Heart right ventricle (tissue), 16 donors: Measurements from ENCODE around the gene ACTRT2. TPM values are rescaled to one million over a fixed set of nuclear protein-coding genes. Genes with fewer than 3 reads are reported as not detected.
A peak's percentile ranks its signal among the peaks of the same experiment; 100 is the strongest.

Experiments
- ATAC-seq, 8 donors: fragments of 200-7000 bp; cut with Tn5 transposase; one replicate each; pipeline ENCODE4 v1.9.1; 2020; ENCODE audit warnings: mild to moderate bottlenecking in 8 of 8, moderate library complexity in 8 of 8, moderate number of reproducible peaks in 1 of 8
- DNase-seq, 2 donors: peaks; one replicate each; pipeline ENCODE4 v3.0.0-alpha.2; 2020
- H3K27ac ChIP-seq, 10 donors: fragments of 200-600 bp; sonication (generic) in 2 of 10; one replicate each; pipeline versions ENCODE4 v1.5.0 to v1.8.0; 2020 to 2022; ENCODE audit warnings: mild to moderate bottlenecking in 3 of 10
- H3K27me3 ChIP-seq, 7 donors: fragments of 200-600 bp; one replicate each; pipeline ENCODE4 v1.8.0; 2021 to 2022; ENCODE audit warnings: mild to moderate bottlenecking in 2 of 7
- H3K36me3 ChIP-seq, 9 donors: fragments of 200-600 bp; sonication (generic) in 1 of 9; one replicate each; pipeline versions ENCODE4 v1.5.0 to v1.8.0; 2020 to 2022; ENCODE audit warnings: mild to moderate bottlenecking in 2 of 9
- H3K4me1 ChIP-seq, 9 donors: fragments of 200-600 bp; sonication (generic) in 1 of 9; one replicate each; pipeline versions ENCODE4 v1.5.0 to v1.8.0; 2020 to 2022; ENCODE audit warnings: mild to moderate bottlenecking in 4 of 9
- H3K4me3 ChIP-seq, 10 donors: fragments of 200-600 bp; sonication (generic) in 2 of 10; one replicate each; pipeline versions ENCODE4 v1.5.0 to v1.8.0; 2020 to 2022; ENCODE audit warnings: mild to moderate bottlenecking in 7 of 10, moderate library complexity in 2 of 10
- H3K9me3 ChIP-seq, 11 donors: fragments of 200-600 bp in 10 of 11; sonication (generic) in 2 of 11; one replicate each; pipeline versions ENCODE4 v1.5.0 to v1.8.0; 2013 to 2022; ENCODE audit warnings: mild to moderate bottlenecking in 2 of 11, control low read depth in 1 of 11, moderate library complexity in 1 of 11
- CTCF ChIP-seq, 9 donors: fragments of 200-600 bp; sonication (generic) in 2 of 9; IDR thresholded peaks; one replicate each; pipeline versions ENCODE4 v1.5.0 to v1.8.0; 2021 to 2022; ENCODE audit warnings: antibody characterized with exemption in 9 of 9, mild to moderate bottlenecking in 5 of 9, moderate library complexity in 1 of 9
- WGBS, 2 donors: extraction: QIAGEN DNeasy Blood & Tissue Kit; methylation state at CpG; one replicate each; pipeline ENCODE4 v1.1.7; 2013; ENCODE audit warnings: inconsistent platforms in 1 of 2; 5-methylcytosine and 5-hydroxymethylcytosine counted together
- intact Hi-C, 10 donors: fragments of 100-400 bp; cut with DNase I; formaldehyde crosslinking; loops; one replicate each; pipeline versions ENCODE4 v1.11.1 to v1.14.2; 2022
- polyA plus RNA-seq, 2 donors: library from polyadenylated mRNA; stranded (reverse); fragments of 200-250 nt; gene quantifications; one replicate each; pipeline ENCODE4 v1.2.3, GENCODE V29; 2013
- total RNA-seq, 10 donors: library from RNA; stranded (reverse); fragmentation: NEBNext Ultra II Directional in 3 of 10; extraction: Animal tissue kit (Norgen Biotek cat#: 25700) in 3 of 10; gene quantifications; one replicate each; pipeline versions ENCODE4 v1.2.1 to v1.2.4, GENCODE V29; 2021 to 2023
- donor health status: Arrhythmogenic right ventricular cardiomyopathy.
- donor health status: ischemic (EF 13 %, LVEDD 7.1; RV severe dilation, severe dysfunction).
- donor health status: healthy with polysubstance abuse.
- donor health status: DM: no; HTN: yes; CAD: no.
- donor health status: DM: no; HTN: no; CAD: no.
- donor health status: ischemic (EF 25% LVEDD 6.9; RV normal size, moderate dysfunction).
- donor health status: ischemic (EF 25% LVEDD 5.7; RV mildly dilated, moderate dysfunction).
- donor health status: healthy.
- donor health status: DM: yes; HTN: yes; CAD: no.
- donor health status: Ischemic cardiomyopathy.
- donor health status: ischemic (EF 35%, LVEDD 5.7; RV mildly dilated, moderate dysfunction).
- donor health status: nonischemic (EF 11% LVEDD 7.7; RV severe dilation, severe dysfunction).
- donor health status: DM: yes; HTN: yes; CAD: no.
- donor health status: PGD.
- donor health status: ischemic (EF 29% LVEDD 5.4; RV normal size, mild dysfunction).
- donor health status: nonischemic (EF 23%, LVEDD 6.1; RV moderate dilation, normal function).

ACTRT2 gene
- total and polyA plus RNA-seq, 12 donors: not detected

GRCh38 chr1:3064901-3065300 lies 43.6 kb downstream of the ACTRT2 start:
- WGBS, 2 donors: 58 to 66% methylated on average over 9 of the region's 9 CpGs
- Histone ChIP-seq H3K36me3 (peaks cover 0 to 9% (median 0%) of the 10 kb centered on the region in 9 donors), H3K4me1 (peaks cover 4 to 68% (median 31%) of the 10 kb centered on the region in 9 donors), H3K27ac (no peak overlapping the region), H3K9me3 (no peaks in the 10 kb centered on the region), H3K27me3 (peaks cover 17 to 90% (median 70%) of the 10 kb centered on the region in 7 donors), H3K4me3 (no peak overlapping the region)
- intact Hi-C loops: loop anchor here in 8 of 10 donors (5.0 to 10.0 kb wide), 9 partner anchors 217 to 357 kb away; no protein-coding TSS in a partner anchor
- TF ChIP-seq CTCF (IDR thresholded peaks at IDR 0.05): no peak
- no peak for ATAC-seq
- no peak for DNase-seq

GRCh38 chr1:3065396-3065795 lies 44.1 kb downstream of the ACTRT2 start:
- DNase-seq (no peak), ATAC-seq (no peak)
- peak overlapping the region in 4 of 10 donors; percentile 2 to 81 (median 64) for H3K4me3 ChIP-seq
- H3K27me3 ChIP-seq: peaks cover 17 to 87% (median 67%) of the 10 kb centered on the region in 7 donors
- intact Hi-C loops: loop anchor here in 8 of 10 donors (5.0 to 10.0 kb wide), 8 partner anchors 217 to 357 kb away; no protein-coding TSS in a partner anchor
- no peak for TF ChIP-seq CTCF (IDR thresholded peaks at IDR 0.05)
- 40 to 41% methylated on average over 8 of the region's 8 CpGs for WGBS, 2 donors
- no peaks in the 10 kb centered on the region for H3K9me3 ChIP-seq
- peaks cover 0 to 6% (median 0%) of the 10 kb centered on the region in 9 donors for H3K36me3 ChIP-seq
- peak overlapping the region in 1 of 10 donors; percentile 84 for H3K27ac ChIP-seq
- peaks cover 4 to 68% (median 31%) of the 10 kb centered on the region in 9 donors for H3K4me1 ChIP-seq

GRCh38 chr1:3065797-3066196 lies 44.5 kb downstream of the ACTRT2 start:
- Histone ChIP-seq H3K36me3 (peaks cover 0 to 6% (median 0%) of the 10 kb centered on the region in 9 donors), H3K27me3 (peaks cover 17 to 91% (median 66%) of the 10 kb centered on the region in 7 donors), H3K27ac (peak overlapping the region in 4 of 10 donors; percentile 84 to 93 (median 90)), H3K4me1 (peaks cover 4 to 71% (median 33%) of the 10 kb centered on the region in 9 donors), H3K4me3 (peak overlapping the region in 7 of 10 donors; percentile 55 to 81 (median 63)), H3K9me3 (no peaks in the 10 kb centered on the region)
- ATAC-seq (no peak), DNase-seq (no peak)
- intact Hi-C loops: loop anchor here (1.0 to 10.0 kb wide), 16 partner anchors 217 to 358 kb away; no protein-coding TSS in a partner anchor
- WGBS, 2 donors: 47 to 52% methylated on average over 7 of the region's 7 CpGs
- no peak for TF ChIP-seq CTCF (IDR thresholded peaks at IDR 0.05)

GRCh38 chr1:3066250-3066711 lies 45.0 kb downstream of the ACTRT2 start:
- H3K4me3 ChIP-seq: peak overlapping the region in 9 of 10 donors; percentile 50 to 81 (median 59)
- peaks cover 17 to 94% (median 71%) of the 10 kb centered on the region in 7 donors for H3K27me3 ChIP-seq
- 22 to 23% methylated on average over 11 of the region's 11 CpGs for WGBS, 2 donors
- ATAC-seq: peak; percentile 43 to 89 (median 76)
- peak overlapping the region in 9 of 10 donors; percentile 72 to 93 (median 85) for H3K27ac ChIP-seq
- peak; percentile 30 to 74 (median 63) for TF ChIP-seq CTCF (IDR thresholded peaks at IDR 0.05)
- intact Hi-C loops: loop anchor here (1.0 to 10.0 kb wide), 16 partner anchors 216 to 357 kb away; no protein-coding TSS in a partner anchor
- H3K9me3 ChIP-seq: no peaks in the 10 kb centered on the region
- peaks cover 0 to 6% (median 0%) of the 10 kb centered on the region in 9 donors for H3K36me3 ChIP-seq
- H3K4me1 ChIP-seq: peaks cover 4 to 75% (median 38%) of the 10 kb centered on the region in 9 donors
- peak; percentile 68 to 71 for DNase-seq
